NCI-H187 (cell line): ENCODE data around the gene SLX1B.
"Not testable (repeated sequence)": the region's sequence is repeated elsewhere in the genome, so short reads cannot be mapped to it uniquely, and the experiment has no call there.

ENCODE experiments used
- DNase-seq, 2 experiments: peaks; one replicate each; lab custom pipeline; 2025; lab: John Stamatoyannopoulos, UW

The SLX1B gene

DNA sequence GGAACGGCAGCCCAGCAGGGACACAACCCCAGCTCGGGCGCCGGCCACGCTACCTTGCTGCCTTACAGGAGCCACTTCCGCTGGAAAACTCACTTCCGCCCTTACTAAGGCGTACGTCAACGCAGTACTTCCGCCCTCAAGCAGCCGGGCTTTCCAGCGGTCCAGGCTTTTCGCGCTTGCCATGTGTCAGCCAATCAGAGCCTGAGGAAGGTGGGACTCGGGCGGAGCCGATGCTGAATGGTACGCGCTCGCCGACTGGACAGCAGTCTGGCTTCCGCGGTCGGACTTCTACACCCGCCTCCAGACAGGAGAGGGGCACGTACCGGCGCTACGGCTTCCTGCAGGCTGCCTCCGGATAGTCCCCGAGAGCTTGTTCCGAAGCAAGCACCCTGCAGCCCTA is at the start of gene SLX1B, which contains the start of gene BOLA2:
Gene SLX1B (plus strand): TSS at position 265 of the 400 bp plus-strand sequence.
Gene BOLA2 (minus strand): TSS at position 83 of the 400 bp plus-strand sequence. CDS start 98 bp downstream, outside the sequence.
- DNase-seq: not testable (repeated sequence)

DNA sequence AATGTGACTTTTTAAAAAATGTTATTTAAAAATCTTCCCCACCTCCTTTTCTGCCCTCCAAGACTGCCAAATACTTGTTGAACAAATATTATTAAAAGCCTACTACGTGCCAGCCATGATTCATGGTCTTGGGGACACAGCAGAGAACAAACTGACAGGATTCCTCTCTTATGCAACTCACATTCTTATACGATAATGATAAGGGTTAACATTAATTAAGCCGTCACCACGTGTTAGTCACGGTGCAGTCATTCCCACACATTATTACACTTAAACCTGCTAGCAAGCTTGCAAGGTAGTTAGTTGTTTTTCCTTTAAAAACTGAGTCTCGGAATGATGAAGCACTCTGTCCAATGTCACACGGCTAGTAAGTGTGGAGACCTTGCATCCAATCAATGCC is 49.1 kb upstream of the SLX1B start:
- not testable (repeated sequence) for DNase-seq

DNA sequence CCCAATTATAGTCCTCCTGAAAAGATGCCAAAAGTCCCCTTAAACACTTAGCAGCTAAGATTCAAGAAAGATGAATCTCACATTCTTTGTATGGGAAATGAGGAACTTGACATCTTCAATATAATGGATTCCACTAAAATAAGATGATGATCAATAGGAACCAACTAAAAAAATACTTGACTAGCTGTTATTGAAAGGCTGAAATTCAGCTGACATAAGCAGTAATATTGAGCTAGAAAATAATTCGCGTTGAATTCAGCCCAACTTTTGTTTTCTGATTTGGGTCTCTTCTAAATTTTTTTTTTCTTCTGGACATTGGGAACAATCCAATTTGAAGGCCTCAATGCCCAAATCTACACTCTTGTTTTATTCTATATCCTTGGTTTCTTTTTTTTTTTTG is 30.7 kb upstream of the SLX1B start:
- not testable (repeated sequence) for DNase-seq

DNA sequence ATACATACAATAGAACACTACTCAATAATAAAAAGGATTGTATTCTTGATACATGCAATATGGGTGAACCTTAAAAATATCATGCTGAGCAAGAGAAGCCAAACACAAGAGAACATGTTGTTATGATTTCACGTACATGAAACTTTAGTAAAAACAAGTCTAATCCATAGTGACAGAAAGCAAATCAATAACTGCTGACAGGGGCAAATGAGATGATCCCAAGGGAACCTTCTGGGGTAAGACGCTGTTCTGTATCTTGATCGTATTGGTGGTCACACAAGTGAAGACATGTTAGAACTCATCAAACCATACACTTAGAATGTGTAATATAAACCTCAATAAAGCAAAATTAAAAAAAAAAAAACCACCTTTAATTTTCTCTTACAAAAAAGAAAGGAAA is 28.9 kb upstream of the SLX1B start:
- DNase-seq: not testable (repeated sequence)

DNA sequence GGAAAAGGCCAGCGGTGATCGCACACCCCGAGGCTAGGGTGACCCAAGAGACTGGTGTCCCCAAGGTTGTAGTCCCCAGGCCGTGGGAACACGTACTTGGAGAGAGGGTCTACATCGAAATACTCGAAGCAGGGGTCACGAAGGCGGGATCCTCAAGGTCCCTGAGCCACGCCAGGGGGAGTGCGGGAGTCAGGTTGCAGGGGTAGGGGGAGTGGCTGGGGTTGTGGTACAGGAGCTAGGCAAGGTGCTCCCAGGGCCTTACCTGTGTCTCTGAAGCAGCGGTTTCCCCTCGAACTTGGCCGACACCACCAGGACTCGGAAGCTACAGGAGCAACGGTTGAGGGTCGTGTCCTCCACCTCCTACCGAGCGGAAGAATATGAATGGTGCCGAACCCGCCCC is 579 bp upstream of the SLX1B start:
- DNase-seq: not testable (repeated sequence)

DNA sequence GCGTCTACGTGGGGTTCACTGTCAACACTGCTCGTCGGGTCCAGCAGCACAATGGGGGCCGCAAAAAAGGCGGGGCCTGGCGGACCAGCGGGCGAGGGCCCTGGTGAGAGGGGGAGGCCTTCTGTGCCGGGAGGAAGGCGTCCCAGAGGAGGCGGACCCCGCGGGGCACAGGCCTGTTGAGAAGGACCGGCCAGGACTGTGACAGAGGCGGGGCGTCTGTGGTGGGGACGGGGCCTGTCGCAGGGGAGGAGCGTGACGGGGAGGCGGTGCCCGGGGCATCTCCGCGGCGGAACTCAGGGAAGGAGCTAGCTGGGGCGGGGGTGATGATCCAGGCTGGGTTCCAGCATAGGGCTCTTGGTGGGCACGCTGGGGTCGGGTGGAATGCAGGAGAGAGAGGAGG is 495 bp downstream of the SLX1B start:
- not testable (repeated sequence) for DNase-seq

DNA sequence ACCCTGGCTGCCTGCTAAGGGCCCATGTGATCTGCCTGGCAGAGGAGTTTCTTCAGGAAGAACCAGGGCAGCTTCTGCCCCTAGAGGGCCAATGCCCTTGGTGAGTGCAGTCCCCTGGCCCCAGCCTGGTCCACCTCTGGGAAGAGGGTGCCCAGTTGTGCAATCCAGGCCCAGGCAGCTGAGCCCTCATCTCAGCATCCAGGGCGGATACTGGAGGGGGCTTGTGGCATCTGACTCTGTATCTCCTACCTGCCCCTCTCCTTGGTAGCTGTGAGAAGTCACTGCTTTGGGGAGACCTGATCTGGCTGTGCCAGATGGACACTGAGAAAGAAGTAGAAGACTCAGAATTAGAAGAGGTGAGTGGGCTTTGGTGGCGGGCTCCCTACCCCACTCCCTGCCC is 3.3 kb downstream of the SLX1B start:
- DNase-seq: not testable (repeated sequence)

DNA sequence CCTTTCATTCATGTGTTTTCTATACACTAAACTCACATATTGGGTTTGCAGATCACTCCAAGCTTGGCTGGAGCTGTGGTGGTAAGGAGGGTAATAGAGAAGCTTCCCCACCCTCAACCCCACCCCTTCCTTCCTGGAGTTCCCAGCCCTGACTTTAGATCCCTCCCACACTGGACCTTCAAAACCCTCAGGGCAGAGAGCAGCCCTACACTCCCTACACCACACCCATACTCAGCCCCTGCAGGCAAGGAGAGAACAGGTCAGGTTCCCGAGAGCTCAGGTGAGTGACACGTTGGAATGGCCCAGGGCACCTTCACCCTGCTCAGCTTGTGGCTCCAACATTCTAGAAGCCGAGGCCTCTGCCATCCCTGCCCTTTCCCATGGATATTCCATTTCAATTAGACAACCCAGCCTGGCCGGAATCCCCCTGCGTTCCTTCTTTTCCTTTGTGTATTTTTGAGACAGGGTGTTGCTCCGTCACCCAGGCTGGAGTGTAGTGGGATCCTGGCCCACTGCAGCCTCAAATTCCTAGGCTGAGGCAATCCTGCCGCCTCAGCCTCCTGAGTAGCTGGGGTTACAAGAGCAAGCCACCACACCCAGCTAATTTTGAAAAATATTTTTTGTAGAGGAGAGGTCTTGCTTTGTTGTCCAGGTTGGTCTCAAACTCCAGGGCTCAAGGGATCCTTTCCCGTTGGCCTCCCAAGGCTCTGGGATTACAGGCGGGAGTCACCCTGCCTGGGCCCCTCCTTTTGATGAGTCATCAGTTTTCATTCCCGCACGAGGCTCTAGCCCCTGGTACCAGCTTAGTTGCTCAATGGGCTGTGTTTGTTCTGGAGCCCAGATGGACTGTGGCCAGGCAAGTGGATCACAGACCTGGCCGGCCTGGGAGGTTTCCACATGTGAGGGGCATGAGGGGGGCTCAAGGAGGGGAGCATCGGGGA is 5.6 kb downstream of the SLX1B start, which contains the start of gene SULT1A4:
Gene SULT1A4 (plus strand): TSS at position 208 of the 941 bp plus-strand sequence. CDS start 1,473 bp downstream, outside the sequence.
- DNase-seq: not testable (repeated sequence)

DNA sequence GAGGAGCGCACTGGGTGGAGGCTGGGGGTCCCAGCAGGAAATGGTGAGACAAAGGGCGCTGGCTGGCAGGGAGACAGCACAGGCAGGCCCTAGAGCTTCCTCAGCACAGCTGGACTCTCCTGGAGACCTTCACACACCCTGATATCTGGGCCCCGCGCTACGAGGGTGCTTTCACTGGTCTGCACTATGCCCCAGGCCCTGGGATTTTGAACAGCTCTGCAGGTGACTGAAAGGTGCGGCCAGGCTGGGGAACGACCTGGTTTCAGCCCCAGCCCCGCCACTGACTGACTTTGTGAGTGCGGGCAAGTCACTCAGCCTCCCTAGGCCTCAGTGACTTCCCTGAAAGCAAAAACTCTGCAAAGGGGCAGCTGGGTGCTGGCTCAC is 6.3 kb downstream of the SLX1B start:
- DNase-seq: not testable (repeated sequence)

DNA sequence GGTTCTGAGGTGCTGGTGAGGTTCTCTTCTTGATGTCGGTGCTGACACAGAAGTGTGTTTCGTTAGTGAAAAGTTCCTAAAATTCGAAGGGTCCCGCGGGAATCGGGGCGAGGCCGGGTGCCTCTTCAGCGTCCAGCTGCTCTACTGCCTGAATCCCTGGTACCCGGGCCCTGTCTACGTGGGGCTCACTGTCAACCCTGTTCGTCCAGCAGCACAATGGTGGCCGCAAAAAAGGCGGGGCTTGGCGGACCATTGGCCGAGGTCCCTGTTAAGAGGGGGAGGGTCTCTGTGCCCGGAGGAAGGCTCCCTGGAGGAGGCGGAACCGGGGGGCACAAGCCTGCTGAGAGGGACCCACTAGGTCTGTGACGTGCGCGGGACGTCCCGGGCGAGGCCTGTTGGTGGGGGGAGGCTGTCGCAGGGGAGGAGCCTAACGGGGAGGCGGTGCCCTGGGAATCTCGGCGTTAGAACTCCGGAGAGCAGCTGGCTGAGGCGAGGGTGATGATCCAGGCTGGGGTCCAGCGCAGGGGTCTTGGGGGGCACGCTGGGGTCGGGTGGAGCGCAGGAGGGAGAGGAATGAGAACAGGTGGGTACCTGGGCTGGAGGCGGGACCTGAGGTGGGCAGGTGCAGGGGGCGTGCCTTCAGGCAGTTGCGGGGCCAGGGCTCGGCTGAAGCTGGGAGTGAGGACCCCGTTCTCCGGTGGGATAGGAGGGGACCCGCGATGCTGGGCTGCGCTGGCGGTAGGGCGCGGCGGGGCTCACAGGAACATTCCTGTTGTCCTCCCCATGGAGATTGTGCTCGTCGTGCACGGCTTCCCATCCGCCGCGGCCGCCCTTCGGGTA is 11.9 kb downstream of the SLX1B start:
- DNase-seq: not testable (repeated sequence)

DNA sequence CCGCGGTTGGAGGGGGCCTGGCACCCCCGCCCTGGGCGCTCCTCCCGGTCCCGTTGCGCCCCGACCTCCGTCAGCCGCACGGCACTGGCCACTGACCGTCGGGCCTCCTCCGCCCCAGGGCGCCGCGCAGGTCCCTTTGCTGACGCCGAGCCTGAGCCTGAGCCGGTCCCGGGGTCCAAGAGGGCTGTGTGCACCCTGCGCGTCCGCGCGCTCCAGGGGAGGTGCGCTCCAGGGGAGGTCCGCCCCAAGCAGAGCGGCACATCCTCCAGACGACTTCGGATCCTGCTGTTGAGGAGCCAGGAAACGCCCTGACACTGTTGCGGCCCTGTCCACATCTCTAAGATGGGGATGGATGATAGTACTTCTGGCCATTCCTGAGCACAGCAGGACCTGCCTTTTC is 12.6 kb downstream of the SLX1B start:
- not testable (repeated sequence) for DNase-seq

DNA sequence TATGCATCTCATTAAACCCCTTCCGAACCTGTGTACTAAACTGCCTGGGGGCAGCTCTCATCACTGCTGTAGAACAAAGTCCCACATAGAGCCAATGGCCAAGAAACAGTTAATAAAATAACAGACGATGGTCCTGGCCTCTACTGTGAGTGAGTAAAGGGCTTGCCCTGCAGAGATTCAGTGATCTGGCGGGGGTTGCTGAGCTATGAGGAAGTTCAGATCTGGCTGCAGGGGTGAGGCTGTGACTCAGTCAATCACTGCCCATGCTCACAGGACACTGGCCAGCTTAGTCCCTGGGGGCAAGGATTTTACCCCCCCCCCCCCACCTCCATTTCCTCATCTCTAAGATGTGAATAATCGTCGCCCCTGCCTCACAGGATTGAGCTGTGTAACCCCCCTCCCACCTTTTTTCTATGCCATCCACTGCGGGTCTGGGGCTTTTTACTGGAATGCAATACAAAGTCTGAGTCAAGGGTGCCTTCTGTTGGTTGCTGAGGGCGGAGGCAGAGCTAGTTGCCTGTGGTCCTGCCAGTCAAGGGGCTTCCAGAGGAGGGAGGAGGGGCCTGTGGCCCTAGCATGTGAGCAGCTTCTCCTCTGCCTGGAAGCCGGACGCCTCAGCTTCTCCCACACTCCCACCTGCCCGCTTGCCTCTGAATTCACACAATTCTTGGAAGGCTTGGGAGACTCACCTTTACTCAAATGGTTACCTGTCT is 13.5 kb downstream of the SLX1B start:
- not testable (repeated sequence) for DNase-seq

DNA sequence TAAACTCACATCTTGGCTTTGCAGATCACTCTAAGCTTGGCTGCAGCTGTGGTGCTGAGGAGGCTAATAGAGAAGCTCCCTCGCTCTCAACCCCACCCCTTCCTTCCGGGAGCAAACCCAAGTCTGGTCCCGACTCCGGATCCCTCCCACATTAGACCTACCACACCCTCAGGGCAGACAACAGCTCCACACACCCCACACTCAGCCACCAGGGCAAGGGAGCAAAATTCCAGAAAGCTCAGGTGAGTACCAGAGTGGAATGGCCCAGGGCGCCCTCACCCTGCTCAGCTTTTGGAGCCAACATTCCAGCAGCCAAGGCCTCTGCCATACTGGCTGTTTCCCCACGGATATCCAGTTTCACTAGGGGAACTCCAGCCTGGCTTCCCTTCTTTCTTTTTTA is 15.3 kb downstream of the SLX1B start:
- DNase-seq: not testable (repeated sequence)

DNA sequence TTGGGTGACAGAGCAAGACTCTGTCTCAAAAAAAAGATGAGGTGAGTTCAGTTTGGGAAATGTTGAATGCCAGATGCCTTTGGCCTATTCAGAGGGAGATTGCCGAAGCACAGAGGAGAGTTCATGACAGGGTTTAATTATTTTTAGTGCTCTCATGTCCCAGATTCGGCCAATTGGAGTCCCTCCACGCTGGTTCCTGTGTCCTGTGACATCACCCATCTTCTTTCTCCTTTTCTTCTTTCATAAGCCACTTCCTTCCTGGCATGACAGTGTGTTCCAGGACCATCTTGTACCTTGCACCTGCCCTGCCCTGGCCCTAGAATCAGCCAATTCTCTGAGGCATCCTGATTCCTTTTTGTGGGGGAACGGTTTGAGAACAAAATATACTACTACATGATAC is 17.7 kb downstream of the SLX1B start:
- not testable (repeated sequence) for DNase-seq

DNA sequence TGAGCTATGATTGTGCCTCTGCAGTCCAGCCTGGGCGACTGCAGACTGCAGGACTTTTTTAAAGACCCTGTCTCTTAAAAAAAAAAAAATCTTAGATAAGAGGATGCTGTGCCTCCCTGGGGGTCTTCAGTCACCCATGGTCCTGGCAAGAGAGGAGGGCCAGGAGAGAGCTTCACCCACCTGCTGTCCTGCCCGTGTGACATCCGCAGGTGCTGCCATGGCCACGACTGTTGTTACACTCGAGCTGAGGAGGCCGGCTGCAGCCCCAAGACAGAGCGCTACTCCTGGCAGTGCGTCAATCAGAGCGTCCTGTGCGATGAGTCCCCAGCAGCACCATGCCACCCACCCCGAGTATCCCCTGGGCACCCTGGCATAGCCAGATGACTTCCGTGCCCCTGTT is 27.9 kb downstream of the SLX1B start:
- DNase-seq: not testable (repeated sequence)

DNA sequence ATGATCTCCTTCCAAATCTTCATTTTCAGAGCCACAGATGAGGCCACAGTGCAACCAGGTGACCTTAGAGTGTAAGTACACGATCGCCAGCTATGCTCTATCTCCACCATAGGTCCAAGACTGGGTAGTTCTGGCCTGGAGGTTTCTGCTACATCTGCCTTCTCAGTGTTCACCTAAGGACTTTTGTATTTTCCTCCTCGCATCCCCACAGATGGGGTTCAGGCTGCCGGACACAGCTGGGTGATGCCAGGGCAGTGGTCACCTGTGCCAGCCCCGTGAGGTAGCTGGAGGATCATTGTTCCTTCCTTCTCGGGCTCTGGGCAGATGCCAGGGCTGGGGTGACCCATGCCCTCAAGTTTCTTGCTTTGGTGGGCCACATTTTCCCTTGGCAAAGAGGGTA is 52.0 kb downstream of the SLX1B start, which contains the start of gene NPIPB12:
Gene NPIPB12 (minus strand): TSS at position 101 of the 400 bp plus-strand sequence.
- DNase-seq: not testable (repeated sequence)
